ENCODE measurements around the gene FAM170B. TPM values are rescaled to one million over a fixed set of nuclear protein-coding genes. Genes with fewer than 3 reads are reported as not detected.

Gene FAM170B
- total and polyA plus RNA-seq, 3 donors from 2014 or later = 1.2 to 11.7 (median 10.5) TPM

GRCh38 chr10:49169776-49170175 is 36.0 kb upstream of the FAM170B start:
- Histone ChIP-seq H3K4me1 (no peaks in the 10 kb centered on the region), H3K9me3 (no peaks in the 10 kb centered on the region), H3K36me3 (ENCODE audit: low read depth, missing control alignments) (no peaks in the 10 kb centered on the region), H3K27me3 (no peaks in the 10 kb centered on the region), H3K4me3 (no peak overlapping the region), H3K27ac (no peak overlapping the region)
- intact Hi-C loops (cut with DNase I; ENCODE audit: low total_unique reads) = no loop called here
- 95 to 96% methylated on average over 3 to 4 of the region's 4 CpGs for WGBS, 2 donors
- TF ChIP-seq CTCF (IDR thresholded peaks at IDR 0.05) = no peak
- no peak for TF ChIP-seq POLR2A (IDR thresholded peaks at IDR 0.05)
- DNase-seq = no peak

- Histone ChIP-seq H3K4me1 (no peaks in the 10 kb centered on the region), H3K9me3 (no peaks in the 10 kb centered on the region), H3K4me3 (no peak overlapping the region), H3K36me3 (ENCODE audit: low read depth, missing control alignments) (no peaks in the 10 kb centered on the region), H3K27me3 (no peaks in the 10 kb centered on the region), H3K27ac (no peak overlapping the region)
- TF ChIP-seq CTCF (IDR thresholded peaks at IDR 0.05) = no peak
- TF ChIP-seq POLR2A (IDR thresholded peaks at IDR 0.05) = no peak
- intact Hi-C loops (cut with DNase I; ENCODE audit: low total_unique reads) = no loop called here
- 83 to 87% methylated on average over 6 of the region's 6 CpGs for WGBS, 2 donors
- DNase-seq = no peak
These were observed 35.1 kb upstream of the FAM170B start for GRCh38 chr10:49168831-49169500.

- Histone ChIP-seq H3K27me3 (no peaks in the 10 kb centered on the region), H3K27ac (no peak overlapping the region), H3K4me3 (no peak overlapping the region), H3K36me3 (ENCODE audit: low read depth, missing control alignments) (no peaks in the 10 kb centered on the region), H3K4me1 (no peaks in the 10 kb centered on the region), H3K9me3 (no peaks in the 10 kb centered on the region)
- intact Hi-C loops (cut with DNase I; ENCODE audit: low total_unique reads) = no loop called here
- DNase-seq = no peak
- TF ChIP-seq CTCF (IDR thresholded peaks at IDR 0.05) = no peak
- 83 to 87% methylated on average over 4 of the region's 4 CpGs for WGBS, 2 donors
These were observed 34.3 kb upstream of the FAM170B start for GRCh38 chr10:49168171-49168540.

GRCh38 chr10:49167425-49168170 is 33.8 kb upstream of the FAM170B start:
- WGBS, 2 donors = 88% methylated on average over 7 to 12 of the region's 12 CpGs
- H3K4me3 ChIP-seq = no peak overlapping the region
- DNase-seq = no peak
- H3K36me3 ChIP-seq (ENCODE audit: low read depth, missing control alignments) = no peaks in the 10 kb centered on the region
- H3K27ac ChIP-seq = no peak overlapping the region
- no peaks in the 10 kb centered on the region for H3K4me1 ChIP-seq
- H3K9me3 ChIP-seq = no peaks in the 10 kb centered on the region
- no peak for TF ChIP-seq CTCF (IDR thresholded peaks at IDR 0.05)
- TF ChIP-seq POLR2A (IDR thresholded peaks at IDR 0.05) = no peak
- intact Hi-C loops (cut with DNase I; ENCODE audit: low total_unique reads) = no loop called here
- no peaks in the 10 kb centered on the region for H3K27me3 ChIP-seq

Data from testis (tissue), 3 donors.